ENCODE results near the gene TRAF3IP1. TPM values are rescaled to one million over a fixed set of nuclear protein-coding genes. Genes with fewer than 3 reads are reported as not detected.
"Not testable (repeated sequence)": the region's sequence is repeated elsewhere in the genome, so short reads cannot be mapped to it uniquely, and the experiment has no call there.

The TRAF3IP1 gene
- total RNA-seq, 1 experiment from 2014 or later = 6.4 TPM

- in situ Hi-C loops (cut with HindIII; ENCODE audit: low pct_unique_long_range_greater_than_20kb, low sequenced_read_pairs) = no loop called here
- DNase-seq (ENCODE audit: low read depth, low spot score) = no peak
These were observed 62.8 kb downstream of the TRAF3IP1 start for GRCh38 chr2:238383135-238383534.

- in situ Hi-C loops (cut with HindIII; ENCODE audit: low pct_unique_long_range_greater_than_20kb, low sequenced_read_pairs) = no loop called here
- no peak for DNase-seq (ENCODE audit: low read depth, low spot score)
These were observed 63.5 kb downstream of the TRAF3IP1 start for GRCh38 chr2:238383743-238384380.

- DNase-seq (ENCODE audit: low read depth, low spot score) = no peak
- in situ Hi-C loops (cut with HindIII; ENCODE audit: low pct_unique_long_range_greater_than_20kb, low sequenced_read_pairs) = no loop called here
These were observed 67.0 kb downstream of the TRAF3IP1 start for GRCh38 chr2:238387332-238387731.

GRCh38 chr2:238388794-238389193, 68.5 kb downstream of the TRAF3IP1 start:
- no peak for DNase-seq (ENCODE audit: low read depth, low spot score)
- in situ Hi-C loops (cut with HindIII; ENCODE audit: low pct_unique_long_range_greater_than_20kb, low sequenced_read_pairs) = no loop called here

GRCh38 chr2:238389988-238390589, 69.8 kb downstream of the TRAF3IP1 start:
- no peak for DNase-seq (ENCODE audit: low read depth, low spot score)
- in situ Hi-C loops (cut with HindIII; ENCODE audit: low pct_unique_long_range_greater_than_20kb, low sequenced_read_pairs) = no loop called here

- in situ Hi-C loops (cut with HindIII; ENCODE audit: low pct_unique_long_range_greater_than_20kb, low sequenced_read_pairs) = no loop called here
- no peak for DNase-seq (ENCODE audit: low read depth, low spot score)
These were observed 70.8 kb downstream of the TRAF3IP1 start for GRCh38 chr2:238391042-238391689.

- no peak for DNase-seq (ENCODE audit: low read depth, low spot score)
- in situ Hi-C loops (cut with HindIII; ENCODE audit: low pct_unique_long_range_greater_than_20kb, low sequenced_read_pairs) = no loop called here
These were observed 76.3 kb downstream of the TRAF3IP1 start for GRCh38 chr2:238396663-238397062.

- in situ Hi-C loops (cut with HindIII; ENCODE audit: low pct_unique_long_range_greater_than_20kb, low sequenced_read_pairs) = no loop called here
- no peak for DNase-seq (ENCODE audit: low read depth, low spot score)
These were observed 77.0 kb downstream of the TRAF3IP1 start for GRCh38 chr2:238397356-238397755.

- in situ Hi-C loops (cut with HindIII; ENCODE audit: low pct_unique_long_range_greater_than_20kb, low sequenced_read_pairs) = no loop called here
- no peak for DNase-seq (ENCODE audit: low read depth, low spot score)
These were observed 78.3 kb downstream of the TRAF3IP1 start for GRCh38 chr2:238398577-238398976.

GRCh38 chr2:238399094-238399493, 78.8 kb downstream of the TRAF3IP1 start:
- no peak for DNase-seq (ENCODE audit: low read depth, low spot score)
- in situ Hi-C loops (cut with HindIII; ENCODE audit: low pct_unique_long_range_greater_than_20kb, low sequenced_read_pairs) = no loop called here

- in situ Hi-C loops (cut with HindIII; ENCODE audit: low pct_unique_long_range_greater_than_20kb, low sequenced_read_pairs) = no loop called here
- no peak for DNase-seq (ENCODE audit: low read depth, low spot score)
These were observed 81.2 kb downstream of the TRAF3IP1 start for GRCh38 chr2:238401551-238401950.

- in situ Hi-C loops (cut with HindIII; ENCODE audit: low pct_unique_long_range_greater_than_20kb, low sequenced_read_pairs) = no loop called here
These were observed 83.5 kb downstream of the TRAF3IP1 start for GRCh38 chr2:238403632-238404405.

GRCh38 chr2:238404406-238405216, 84.3 kb downstream of the TRAF3IP1 start:
- no peak for DNase-seq (ENCODE audit: low read depth, low spot score)
- in situ Hi-C loops (cut with HindIII; ENCODE audit: low pct_unique_long_range_greater_than_20kb, low sequenced_read_pairs) = no loop called here

More at GRCh38 chr2:238403632-238404405, 83.5 kb downstream of the TRAF3IP1 start:
- DNase-seq (ENCODE audit: low read depth, low spot score) = no peak

GRCh38 chr2:238405217-238405555, 84.9 kb downstream of the TRAF3IP1 start:
- in situ Hi-C loops (cut with HindIII; ENCODE audit: low pct_unique_long_range_greater_than_20kb, low sequenced_read_pairs); DNase-seq (ENCODE audit: low read depth, low spot score): not testable (repeated sequence)

GRCh38 chr2:238406221-238406997, 86.1 kb downstream of the TRAF3IP1 start:
- no peak for DNase-seq (ENCODE audit: low read depth, low spot score)
- in situ Hi-C loops (cut with HindIII; ENCODE audit: low pct_unique_long_range_greater_than_20kb, low sequenced_read_pairs) = no loop called here

GRCh38 chr2:238406998-238407285, 86.6 kb downstream of the TRAF3IP1 start:
- in situ Hi-C loops (cut with HindIII; ENCODE audit: low pct_unique_long_range_greater_than_20kb, low sequenced_read_pairs) = no loop called here
- DNase-seq (ENCODE audit: low read depth, low spot score) = no peak

- in situ Hi-C loops (cut with HindIII; ENCODE audit: low pct_unique_long_range_greater_than_20kb, low sequenced_read_pairs) = no loop called here
- no peak for DNase-seq (ENCODE audit: low read depth, low spot score)
These were observed 87.2 kb downstream of the TRAF3IP1 start for GRCh38 chr2:238407566-238407965.
